HPDE6-E6E7 (cell line): ENCODE measurements around the gene HYAL1.

Source experiments
- DNase-seq: peaks from one replicate; pipeline ENCODE4 v3.0.0; 2011; ENCODE audit warnings: missing footprints; ENCODE audit errors: extremely low spot score

Gene HYAL1

GRCh38 chr3:50334339-50335075 is 31.1 kb upstream of the HYAL1 start:
- no peak for DNase-seq

DNA sequence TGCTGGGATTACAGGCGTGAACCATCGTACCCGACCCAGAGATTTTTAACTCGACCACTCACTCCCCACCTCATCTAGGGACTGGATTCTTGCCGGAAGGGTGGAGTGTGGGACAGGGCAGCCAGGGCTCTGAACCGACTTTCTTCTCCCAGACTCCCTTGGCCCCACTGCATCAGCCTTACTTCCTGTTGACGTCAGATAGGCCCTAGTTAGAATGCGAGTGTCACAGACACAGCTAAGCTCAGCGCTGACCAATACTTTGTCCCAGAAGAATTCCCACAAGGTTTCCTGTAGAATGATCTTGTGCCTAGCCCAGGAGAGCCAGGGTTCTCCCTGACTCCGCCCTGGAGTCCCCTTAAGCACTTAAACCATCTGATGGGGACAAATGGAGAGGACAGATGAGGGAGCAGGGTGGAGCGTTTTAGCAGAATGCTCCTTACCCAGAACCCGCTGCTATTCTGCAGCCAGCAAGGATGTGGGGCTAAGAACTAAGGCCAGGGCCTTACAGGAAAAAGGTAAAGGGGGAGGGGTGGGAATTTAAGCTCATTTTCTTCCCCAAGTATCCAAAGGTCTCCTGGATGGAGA is 30.5 kb upstream of the HYAL1 start:
- no peak for DNase-seq

DNA sequence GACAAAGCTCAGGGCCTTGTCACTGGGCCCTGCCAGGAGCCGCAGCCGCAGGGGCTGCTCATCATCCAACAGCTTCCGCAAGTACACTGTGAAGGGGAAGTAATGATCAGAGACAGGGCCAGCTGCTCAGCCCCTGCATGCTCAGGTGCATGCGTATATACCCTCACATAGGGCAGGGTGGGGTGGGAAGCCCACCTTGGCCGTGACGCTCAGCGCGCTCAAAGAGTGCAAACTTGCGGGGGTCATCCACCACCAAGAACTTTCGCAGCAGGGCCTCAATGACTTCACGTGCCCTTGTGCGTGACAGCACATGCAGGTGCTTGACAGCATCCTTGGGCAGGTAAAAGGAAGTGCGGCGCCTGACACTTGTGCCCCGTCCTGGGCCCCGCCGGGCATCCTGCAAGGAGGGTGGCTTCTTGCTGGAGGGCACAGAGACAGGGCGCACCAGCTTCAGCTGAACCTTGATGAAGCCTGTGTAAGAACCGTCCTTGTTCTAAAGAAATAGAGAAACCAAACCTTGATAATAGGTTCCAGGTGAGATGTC is 28.1 kb upstream of the HYAL1 start:
- DNase-seq: no peak

DNA sequence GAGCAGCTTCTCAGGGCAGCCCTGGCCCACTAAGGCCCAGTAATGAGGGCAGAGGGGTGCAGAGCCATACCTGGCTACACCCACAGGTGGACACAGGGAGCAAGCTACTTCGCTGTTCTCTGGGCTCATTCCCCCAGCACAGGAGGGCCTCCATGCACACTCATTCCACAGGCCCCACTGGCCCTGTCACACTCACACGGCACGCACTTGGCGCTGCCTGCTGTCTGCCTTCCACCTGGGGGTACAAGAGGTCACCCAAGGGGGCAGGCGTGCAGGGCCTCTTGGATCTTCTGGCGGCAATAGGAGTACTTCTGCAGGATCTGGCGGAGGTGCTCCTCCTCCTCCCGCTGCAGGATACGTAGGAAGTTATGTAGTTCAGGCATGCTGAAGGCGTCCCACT is 27.0 kb upstream of the HYAL1 start:
- no peak for DNase-seq

- peak; percentile 67 for DNase-seq
Observed at GRCh38 chr3:50327943-50328691, 24.7 kb upstream of the HYAL1 start, which contains the start of gene TUSC2. TSS of gene TUSC2 (minus strand) at chr3:50328223. CDS start at chr3:50328099, 124 bp downstream.

GRCh38 chr3:50327129-50327528 is 23.8 kb upstream of the HYAL1 start:
- no peak for DNase-seq

DNA sequence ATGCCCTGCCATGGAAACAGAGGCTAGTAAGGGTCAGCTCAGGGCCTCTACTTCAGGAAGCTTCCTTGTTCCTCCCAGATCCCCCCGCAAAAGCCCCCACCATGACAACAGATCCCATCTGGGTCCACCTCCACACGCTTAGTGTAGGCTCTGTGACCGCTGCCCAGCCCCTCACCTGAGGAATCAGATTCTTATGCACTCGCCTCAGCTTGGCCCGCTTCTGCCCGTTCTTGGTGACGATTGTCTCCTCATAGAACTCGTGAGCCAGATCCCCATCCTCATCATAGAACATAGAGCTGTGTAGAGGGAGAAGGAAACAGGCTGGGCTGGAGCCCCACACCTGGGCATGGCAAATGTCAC is 22.8 kb upstream of the HYAL1 start:
- DNase-seq: no peak

DNA sequence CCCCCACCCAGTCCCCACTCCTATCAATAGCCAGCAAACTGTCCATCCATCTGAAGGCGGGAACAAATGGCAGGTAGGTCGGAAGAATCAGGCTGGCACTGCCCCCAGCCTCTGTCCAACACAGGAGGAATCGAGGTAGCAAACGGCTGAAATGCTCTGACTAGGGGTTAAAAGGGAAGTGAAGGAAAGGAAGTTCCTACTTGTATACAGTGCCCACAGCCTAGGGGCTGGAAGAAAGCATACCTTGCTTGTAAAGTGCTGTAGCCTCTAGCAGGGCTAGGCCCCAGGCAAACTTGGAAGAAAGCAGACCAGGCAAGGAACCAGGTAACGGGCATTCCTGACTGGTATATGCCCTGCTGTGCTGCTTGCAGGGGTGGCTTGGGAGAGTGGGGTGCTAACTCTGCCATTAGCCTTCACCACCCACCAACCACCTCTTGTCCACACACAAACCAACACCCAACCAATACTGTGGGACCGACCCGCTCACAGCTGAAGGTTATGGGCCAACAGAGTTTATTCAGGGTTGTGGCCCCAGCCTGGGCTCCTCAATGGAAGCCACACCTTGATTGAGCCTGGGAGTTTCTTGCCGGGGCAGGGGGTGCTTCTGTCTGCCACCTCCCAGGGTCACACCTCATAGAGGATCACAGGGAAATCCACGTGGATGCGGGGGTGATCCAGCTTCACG is 22.3 kb upstream of the HYAL1 start:
- DNase-seq: no peak

DNA sequence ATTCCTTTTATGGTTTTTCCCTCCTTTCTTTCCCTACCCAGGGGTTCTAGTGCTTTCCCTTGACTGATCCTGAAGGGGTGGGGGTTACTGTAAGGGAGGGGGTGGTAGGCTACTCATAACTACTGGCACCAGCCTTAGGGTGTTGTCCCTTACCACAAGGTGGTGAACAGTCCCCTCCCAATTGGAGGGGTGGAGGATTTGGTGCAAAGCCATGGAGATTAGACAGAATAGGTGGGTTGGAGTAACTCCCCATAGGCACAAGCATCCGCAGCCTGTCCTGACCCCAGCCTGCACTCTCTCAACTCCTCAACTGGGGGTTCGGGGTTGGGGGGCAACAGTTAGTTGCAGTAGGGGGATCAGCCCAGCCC is 21.7 kb upstream of the HYAL1 start:
- DNase-seq: no peak

DNA sequence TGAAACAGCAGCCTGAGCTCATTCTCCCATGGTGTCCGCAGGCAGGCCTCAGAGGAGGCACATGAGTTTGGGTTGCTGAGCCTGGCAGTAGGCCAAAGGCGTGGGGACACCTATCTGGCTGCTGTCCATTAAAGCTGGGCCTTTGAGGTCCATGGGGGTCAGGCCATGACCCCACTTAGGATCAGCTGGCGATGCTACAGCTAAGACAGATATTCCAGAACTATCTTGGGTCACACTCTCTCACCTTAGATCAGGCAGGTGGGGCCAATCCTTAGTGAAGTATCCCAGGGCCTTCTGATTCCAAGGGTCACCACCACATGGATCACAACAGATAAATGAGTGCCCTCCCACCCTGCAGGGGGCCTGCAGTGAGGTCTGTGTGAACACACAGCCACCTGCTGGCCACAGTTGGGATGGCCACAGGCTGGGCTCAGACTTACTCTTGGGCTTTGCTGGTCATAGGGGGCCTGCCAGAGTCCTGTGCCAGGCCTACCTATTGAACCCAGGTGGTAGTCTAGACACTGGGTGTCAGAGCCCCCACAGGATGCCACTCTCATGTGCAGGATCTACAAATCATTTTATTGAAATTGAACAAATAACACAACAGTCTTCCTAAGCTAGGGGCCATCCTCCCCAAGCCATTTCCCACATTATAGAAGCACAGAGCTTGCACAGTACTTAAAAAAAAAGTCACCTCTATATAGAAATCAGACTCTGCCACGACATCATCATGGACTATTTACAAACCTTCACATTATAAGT is 21.2 kb upstream of the HYAL1 start:
- no peak for DNase-seq

DNA sequence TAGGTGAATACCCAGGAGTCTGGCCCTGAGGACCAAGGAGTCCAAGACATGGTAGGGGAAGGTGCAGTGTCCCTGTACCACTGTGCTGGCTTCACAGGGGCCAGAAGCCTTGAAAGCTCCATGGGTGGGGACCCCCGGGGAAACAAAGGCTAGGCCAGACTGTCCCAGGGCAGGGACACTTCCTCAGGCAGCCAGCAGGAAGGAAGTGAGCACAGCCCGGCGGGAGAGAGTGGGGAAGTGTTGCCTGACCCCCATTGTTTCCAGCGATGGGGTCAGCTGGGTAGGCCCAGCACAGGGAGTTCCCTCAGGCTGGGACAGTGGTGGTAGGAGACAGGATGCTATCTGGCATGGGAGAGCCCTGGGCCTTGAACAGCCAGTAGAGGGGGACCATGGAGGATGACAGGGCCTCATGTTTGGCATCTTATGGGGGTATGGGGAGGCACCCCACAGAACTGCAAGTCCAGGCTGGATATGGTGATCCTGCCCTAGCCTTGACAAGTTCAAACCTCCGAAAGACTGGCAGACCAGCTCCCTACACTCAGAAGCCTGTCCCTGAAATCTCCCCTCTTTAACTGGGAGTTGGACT is 20.3 kb upstream of the HYAL1 start:
- DNase-seq: no peak

GRCh38 chr3:50323092-50323600 is 19.8 kb upstream of the HYAL1 start:
- DNase-seq: no peak

GRCh38 chr3:50322386-50323091 is 19.2 kb upstream of the HYAL1 start, which contains the start of gene HYAL2:
TSS of gene HYAL2 (minus strand) at chr3:50322745. CDS start at chr3:50320489, 2,256 bp downstream.
- DNase-seq: no peak

DNA sequence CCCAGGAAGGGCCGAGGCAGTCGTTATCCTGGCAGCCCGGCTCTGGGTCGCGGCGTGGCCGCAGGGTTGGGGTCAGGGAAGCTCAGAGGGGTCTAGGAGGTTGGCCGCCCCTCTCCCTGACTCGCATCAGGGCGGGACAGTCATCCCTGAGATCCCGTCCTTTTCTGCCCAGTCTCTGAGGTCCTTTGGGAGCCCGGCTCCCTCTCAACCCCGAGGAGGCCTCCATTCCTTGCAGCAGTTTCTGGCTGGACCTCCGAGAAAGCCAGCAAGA is 18.7 kb upstream of the HYAL1 start:
- DNase-seq: no peak

- peak; percentile 56 for DNase-seq
Observed at GRCh38 chr3:50321336-50322114, 18.2 kb upstream of the HYAL1 start.

GRCh38 chr3:50320853-50321335 is 17.5 kb upstream of the HYAL1 start:
- DNase-seq: no peak

- DNase-seq: no peak
Observed at GRCh38 chr3:50319894-50320625, 16.7 kb upstream of the HYAL1 start.

DNA sequence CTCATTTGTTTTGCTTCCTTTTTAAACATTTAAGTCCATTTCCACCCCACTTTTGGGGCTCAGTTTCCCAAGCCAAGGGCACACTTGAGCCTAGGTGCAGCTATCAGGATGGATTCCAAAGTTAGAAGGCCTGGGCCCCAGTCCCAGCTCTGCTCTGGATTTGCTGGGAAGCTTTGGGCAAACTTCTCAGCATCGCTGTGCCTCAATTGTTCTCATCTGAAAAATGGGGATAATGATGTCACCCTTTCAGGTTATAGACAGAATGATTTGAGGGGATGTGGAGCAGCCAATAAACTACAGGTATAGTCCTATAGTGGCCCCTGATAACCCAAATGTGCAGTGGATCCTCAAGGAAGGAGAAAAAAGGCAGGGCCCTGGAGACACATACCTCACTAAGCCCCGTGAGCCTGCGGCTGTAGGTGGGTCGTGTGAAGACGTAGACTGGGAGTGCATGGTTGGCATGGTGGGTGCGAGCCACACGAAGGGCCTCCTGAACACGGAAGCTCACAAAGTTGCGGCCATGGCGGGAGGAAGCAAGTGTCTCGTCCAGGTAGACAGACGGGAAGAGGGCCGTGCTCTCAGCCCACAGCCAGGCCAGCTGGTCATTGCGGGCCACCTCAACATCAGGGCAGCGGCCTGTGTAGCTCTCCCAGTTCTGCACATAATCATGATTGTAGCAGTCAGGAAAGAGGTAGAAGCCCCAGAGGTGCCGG is 16.0 kb upstream of the HYAL1 start:
- no peak for DNase-seq
